HG02610 (cell line): ENCODE results near the gene GALNT10.

Experiments used
- ATAC-seq: cut with Tn5 transposase; IDR thresholded peaks from one replicate; pipeline ENCODE4 v1.9.1; 2021; ENCODE audit warnings: mild to moderate bottlenecking, moderate library complexity; ENCODE audit not compliant: unreplicated experiment

Gene GALNT10

DNA sequence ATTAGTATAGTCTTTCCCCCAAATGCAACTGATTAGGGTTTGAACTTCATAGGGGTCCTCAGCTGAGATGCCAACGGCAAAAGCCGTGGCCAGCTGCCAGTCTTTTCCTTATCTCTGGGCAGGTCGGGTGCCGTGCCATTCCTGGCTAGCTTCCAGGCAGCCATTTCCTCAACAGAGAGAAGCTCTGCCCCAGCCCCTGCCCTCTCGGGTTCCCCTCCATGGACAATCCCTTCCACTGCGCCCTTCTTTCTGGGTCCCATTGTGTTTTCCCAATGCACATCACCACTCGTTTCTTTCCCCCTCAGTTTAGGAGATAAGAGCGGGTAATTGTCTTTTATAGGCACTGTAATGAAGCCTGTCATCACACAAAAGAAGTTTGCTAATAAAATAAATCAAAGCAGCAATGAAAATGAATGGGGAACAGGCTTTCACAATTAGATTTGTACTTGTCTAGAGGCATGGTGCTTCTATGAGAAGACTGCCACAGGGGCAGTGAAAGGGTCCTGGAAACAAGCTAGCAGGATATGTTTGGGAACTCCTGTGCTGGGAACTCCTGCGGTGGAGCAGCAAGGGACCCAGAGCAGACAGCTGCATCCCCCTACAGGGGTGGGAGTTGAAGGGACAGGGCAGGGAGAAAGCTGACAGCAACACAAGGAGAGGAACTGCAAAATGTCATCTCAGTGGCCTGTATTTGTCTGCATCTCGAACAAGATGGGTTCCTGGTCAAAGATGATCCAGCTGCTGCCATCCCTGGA lies 207.3 kb downstream of the GALNT10 start:
- ATAC-seq, result no peak

GRCh38 chr5:154400678-154401077 lies 210.1 kb downstream of the GALNT10 start:
- ATAC-seq, result no peak

DNA sequence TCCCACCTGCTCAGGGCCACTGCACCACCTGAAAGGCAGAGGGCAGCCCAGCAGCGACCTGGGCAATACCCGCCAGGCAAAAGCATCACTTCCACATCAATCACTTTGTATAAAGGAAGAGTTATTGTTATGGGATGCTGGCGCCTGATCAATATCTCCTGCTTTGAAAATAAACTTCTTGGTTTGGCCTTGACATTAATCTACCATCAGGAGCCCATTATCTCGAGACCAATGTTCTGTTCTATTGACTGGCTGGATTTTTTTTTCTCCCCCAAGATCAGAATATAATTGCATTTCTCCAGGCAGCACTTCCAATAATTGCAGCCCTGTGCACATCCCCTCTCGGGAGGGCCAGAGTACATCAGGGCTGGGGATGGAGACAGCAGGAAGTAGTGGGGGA lies 210.8 kb downstream of the GALNT10 start:
- no peak for ATAC-seq

- ATAC-seq, result no peak
These were observed 211.4 kb downstream of the GALNT10 start for GRCh38 chr5:154401931-154402330.

DNA sequence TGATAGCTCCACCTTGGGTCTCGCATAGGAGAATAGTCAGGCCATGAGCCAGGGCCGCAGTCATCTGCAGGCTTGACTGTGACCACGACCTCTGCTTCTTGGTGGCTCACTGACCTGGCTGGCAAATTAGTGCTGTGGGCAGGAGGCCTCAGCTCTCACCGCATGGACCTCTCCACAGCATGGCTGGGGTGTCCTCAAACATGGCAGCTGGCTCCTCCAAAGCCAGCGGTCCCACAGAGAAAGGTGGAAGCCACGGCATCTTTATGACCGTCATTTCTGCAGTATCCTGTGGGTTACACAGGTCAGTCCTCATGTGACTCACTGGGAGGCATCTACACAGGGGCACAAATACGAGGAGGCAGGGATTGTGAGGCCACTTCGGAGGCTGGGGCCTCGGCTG lies 212.1 kb downstream of the GALNT10 start:
- no peak for ATAC-seq

DNA sequence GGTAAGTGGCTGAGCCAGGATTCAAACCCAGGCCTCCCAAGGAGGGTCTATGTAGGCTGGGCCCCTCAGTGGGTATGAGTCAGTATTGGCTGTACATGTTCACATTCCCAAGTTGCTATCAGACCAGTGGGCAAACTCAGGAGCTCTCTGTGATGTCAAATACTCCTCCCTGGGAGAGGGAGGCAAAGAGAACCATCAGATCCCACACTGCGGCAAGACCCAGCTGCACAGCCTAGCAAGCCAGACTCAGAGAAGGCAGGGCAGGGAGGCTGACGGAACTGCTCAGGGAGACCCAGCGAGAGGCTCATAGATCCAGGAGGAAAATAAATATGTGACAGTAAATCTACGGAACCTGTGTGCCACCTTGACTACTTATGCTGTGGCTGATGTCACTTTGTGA lies 212.7 kb downstream of the GALNT10 start:
- no peak for ATAC-seq

DNA sequence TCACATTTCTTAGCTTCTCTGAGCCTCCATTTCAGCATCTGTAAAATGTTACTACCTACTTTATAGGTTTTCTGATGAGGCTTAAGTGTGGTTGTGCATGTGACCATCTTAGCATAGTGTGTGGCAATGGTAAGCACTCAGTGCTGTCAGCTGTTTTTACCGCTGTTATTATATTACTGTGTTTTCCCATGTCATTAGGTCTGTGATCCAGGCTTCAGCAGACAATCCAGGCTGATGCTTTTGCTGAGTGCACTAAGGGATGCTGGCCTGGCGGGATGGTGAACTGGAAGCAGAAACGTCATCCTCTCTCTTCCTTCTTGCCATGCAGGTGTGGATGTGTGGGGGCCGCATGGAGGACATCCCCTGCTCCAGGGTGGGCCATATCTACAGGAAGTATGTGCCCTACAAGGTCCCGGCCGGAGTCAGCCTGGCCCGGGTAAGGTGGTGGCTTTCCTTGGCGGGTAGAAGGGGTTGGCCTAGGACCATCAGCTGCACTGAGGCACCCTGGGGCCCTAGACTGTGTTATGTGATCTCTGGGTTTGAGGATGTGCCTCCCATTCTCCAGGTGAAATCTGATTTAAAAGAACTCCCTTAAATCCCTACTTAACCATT lies 213.3 kb downstream of the GALNT10 start:
- ATAC-seq, result no peak

- ATAC-seq, result peak; percentile 97
These were observed 214.7 kb downstream of the GALNT10 start for GRCh38 chr5:154405078-154405792.

DNA sequence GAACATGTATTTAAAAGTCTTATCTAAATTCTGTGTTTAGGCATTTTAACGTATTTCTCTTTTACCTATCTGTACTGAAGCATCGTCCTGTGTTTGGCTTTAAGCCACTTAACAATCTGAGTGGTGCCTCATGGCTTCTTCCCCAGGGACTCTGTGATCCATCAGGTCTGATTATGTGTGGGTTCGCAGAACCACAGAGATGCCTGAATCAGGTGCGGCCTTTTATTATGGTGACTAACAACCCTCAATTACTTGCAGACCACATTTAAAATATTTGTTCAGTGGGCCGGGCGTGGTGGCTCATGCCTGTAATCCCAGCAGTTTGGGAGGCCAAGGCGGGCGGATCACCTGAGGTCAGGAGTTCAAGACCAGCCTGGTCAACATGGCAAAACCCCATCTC lies 215.7 kb downstream of the GALNT10 start:
- no peak for ATAC-seq

DNA sequence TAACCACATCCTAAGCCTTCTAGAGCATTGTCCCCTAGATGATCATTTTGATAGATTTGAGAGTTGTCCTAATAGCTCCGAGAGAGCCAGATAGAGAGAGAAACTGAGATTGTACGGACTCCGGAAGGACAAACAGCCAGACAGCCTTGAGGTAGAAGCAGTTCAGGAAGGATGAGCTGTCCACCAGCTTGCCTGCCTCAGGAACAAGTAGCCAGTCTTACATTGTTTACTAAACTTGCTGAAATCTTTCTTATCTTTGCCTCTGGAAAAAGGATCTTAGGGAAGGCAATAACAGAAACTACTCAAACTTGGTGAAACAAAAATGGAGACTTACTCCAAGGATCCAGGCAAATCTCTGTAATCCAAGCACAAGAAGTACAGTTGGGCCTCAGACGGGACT lies 216.3 kb downstream of the GALNT10 start:
- no peak for ATAC-seq

DNA sequence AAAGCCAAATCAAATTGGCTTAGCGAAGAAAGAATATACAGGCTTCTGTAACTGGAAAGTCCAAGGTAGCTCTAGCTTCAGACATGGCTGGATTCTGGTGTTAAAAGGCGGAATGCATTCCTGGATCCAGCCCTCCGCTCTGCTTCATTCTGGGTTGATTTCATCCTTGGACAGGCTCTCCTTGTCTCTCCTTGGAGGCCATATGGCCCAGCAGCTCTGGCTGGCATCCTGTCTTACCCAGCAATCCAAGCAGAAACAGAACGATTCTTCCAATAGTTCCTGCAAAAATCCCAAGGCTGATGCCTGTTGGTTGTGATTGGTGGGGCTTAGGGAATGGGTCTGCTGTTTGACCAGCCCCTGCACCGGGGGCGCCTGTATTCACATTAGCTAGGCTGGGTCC lies 218.3 kb downstream of the GALNT10 start:
- no peak for ATAC-seq

DNA sequence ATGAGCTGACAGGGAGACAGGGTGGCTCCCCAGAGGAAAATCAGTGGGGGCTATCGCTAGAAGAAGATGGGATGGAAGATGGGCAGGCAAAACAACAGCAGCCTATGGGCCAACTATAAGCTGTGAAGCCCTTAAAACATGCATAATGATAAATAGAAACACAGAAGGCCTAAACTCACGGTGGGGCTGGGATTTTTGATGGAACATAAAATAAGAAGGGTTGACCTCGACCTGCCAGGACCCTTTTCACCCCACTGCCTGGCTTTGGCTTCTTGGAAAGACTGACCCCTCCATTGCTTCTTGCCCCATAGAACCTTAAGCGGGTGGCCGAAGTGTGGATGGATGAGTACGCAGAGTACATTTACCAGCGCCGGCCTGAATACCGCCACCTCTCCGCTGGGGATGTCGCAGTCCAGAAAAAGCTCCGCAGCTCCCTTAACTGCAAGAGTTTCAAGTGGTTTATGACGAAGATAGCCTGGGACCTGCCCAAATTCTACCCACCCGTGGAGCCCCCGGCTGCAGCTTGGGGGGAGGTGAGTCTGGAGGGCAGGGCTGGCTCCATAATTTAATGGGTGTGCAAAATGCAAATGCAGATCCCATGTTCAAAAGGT lies 218.8 kb downstream of the GALNT10 start:
- no peak for ATAC-seq

GRCh38 chr5:154410008-154410407 lies 219.5 kb downstream of the GALNT10 start:
- ATAC-seq, result no peak

DNA sequence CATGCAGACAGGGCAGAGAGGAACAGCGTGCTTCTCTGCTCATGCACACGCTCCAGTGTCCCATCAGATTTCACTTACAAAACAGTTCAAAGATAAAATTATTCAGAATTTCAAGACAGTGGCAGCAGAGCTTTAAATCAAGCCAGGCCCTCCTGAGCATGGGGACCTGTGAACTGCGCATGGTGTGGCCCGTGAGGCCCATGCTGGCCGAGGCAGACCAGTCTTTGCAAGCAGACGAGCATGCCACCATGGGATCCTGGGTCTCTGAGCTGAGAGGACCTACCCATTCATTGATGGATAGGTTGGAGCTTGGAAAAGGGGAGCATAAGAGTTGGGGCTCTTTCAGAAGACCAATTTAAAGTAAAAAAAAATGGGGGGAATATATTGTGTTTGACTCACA lies 220.3 kb downstream of the GALNT10 start:
- no peak for ATAC-seq

DNA sequence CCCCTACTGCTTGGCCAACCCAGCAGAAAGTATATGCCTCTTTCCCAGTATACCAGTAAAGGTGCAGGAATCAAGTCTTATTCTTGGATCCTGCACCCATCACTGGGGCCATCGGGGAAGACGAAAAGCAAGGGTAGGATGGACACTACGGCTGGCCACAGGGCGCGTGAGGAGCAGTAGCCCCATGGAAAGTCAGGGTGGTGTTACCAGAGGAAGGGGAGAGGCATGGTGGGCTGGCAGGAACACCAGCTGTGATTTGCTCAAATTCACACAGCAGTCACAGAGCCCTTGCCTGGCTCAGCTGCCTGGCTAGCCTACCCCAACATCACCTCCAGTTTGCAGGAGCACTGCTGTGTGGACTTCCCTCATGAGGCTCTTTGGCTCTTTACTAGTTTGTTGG lies 220.8 kb downstream of the GALNT10 start:
- no peak for ATAC-seq

DNA sequence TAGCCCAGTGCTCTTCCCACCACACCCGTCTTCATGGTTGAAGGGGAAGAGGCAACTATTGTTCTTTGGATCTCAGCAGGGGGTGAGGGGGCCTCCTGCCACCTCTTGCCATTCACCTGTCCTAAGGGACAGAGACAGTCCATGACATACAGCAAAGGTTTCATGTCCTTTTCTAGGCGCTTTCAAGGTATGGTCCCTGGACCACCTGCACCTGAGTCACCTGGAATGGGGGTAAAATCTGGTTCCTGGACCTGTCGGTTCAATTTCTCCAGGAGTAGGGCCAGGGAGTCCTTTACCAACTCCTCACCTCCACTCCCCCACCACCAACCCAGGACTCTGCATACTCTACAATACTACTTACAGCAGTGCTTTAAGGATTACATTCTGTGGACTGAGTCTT lies 221.8 kb downstream of the GALNT10 start:
- no peak for ATAC-seq

GRCh38 chr5:154412925-154413324 lies 222.4 kb downstream of the GALNT10 start:
- ATAC-seq, result no peak

DNA sequence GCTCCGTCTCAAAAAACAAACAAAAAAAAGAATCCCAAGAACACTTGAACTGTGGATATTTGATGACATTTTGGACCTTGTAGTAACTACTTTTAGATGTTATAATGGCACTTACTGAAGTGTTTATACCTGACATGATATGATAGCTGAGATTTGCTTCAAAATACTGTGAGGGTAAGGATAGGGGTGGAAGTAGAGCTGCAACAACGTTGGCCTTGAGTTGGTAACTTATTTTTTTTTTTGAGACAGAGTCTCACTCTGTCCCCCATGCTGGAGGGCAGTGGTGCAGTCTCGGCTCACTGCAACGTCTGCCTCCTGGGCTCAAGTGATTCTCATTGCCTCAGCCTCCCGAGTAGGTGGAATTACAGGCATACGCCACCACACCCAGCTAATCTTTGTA lies 224.6 kb downstream of the GALNT10 start:
- no peak for ATAC-seq

DNA sequence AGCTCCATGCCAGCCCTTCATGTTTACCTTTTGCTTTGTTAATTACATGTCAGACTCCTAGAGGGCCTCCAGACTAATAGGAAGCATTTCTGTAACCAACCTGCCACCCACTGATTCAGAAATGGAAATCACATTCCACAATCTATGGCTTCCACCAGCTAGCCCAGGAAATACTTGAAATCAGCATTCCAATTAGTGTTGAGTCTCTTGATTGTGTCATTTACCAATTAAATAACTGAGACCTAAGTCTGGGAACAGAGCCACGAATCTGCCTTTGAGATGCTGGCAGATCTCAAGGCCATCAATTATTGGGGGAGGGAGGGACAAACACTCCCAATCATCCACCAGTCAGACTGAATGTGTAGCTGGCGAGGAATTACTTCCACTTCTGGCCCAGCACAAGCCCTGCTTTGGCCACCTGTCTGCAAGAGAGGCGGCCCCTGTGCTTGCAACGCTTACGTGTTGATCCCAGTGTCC lies 227.8 kb downstream of the GALNT10 start:
- no peak for ATAC-seq

DNA sequence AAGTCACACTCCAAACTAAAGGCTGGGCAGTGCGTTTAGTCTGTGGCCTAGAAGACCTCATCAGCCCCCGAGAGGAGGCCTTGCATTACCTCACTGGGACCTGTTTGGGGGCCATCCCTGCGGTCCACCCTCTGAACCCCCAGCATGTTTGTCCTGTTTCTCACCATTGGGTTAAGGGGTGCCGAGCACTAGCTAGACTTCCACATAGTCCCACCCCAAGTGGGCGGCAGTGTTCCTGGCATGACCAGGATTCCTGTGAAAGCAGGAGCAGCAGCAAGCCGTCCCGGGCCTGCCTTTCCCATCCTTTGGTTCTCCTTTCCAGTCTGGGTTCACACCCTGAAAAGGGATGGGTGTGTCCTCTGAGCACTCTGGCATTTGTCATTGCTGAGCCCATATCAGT lies 228.7 kb downstream of the GALNT10 start:
- no peak for ATAC-seq

GRCh38 chr5:154421868-154422267 lies 231.3 kb downstream of the GALNT10 start:
- no peak for ATAC-seq

GRCh38 chr5:154422298-154422697 lies 231.8 kb downstream of the GALNT10 start:
- no peak for ATAC-seq
